Gastroesophageal sphincter (tissue), 3 donors: ENCODE measurements around the gene VSIG10L2.

Experiments
- EP300 ChIP-seq: sonication (generic); formaldehyde crosslinking; IDR thresholded peaks from one replicate; pipeline ENCODE4 v1.6.1; 2017; ENCODE audit warnings: antibody characterized with exemption, mild to moderate bottlenecking
- TF ChIP-seq, protein P1 (sequence below), 4 experiments: fragments of 200-600 bp in 2 of 4; fragments of 450-650 bp in 2 of 4; sonication (generic) in 1 of 4; IDR thresholded peaks; one replicate each; pipeline ENCODE4 v1.5.1; 2017 to 2019; ENCODE audit warnings: antibody characterized with exemption in 4 of 4, mild to moderate bottlenecking in 2 of 4, moderate library complexity in 2 of 4

DNA sequence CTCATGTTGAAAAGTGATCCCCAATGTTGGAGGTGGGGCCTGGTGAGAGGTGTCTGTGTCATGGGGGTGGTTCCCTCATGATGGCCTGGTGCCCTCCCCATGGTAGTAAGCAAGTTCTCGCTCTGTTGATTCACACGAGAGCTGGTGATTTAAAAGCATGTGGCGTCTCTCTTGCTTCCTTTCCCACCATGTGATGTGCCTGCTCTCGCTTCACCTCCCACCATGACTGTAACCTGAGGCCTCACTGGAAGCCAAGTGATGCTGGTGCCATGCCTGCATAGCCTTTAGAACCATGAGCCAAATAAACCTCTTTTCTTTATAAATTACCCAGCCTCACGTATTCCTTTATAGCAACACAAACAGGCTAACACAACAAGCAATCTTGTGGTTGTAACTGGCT is 52.4 kb downstream of the VSIG10L2 start:
- TF ChIP-seq EP300 = no peak
- TF ChIP-seq, protein P1, sequence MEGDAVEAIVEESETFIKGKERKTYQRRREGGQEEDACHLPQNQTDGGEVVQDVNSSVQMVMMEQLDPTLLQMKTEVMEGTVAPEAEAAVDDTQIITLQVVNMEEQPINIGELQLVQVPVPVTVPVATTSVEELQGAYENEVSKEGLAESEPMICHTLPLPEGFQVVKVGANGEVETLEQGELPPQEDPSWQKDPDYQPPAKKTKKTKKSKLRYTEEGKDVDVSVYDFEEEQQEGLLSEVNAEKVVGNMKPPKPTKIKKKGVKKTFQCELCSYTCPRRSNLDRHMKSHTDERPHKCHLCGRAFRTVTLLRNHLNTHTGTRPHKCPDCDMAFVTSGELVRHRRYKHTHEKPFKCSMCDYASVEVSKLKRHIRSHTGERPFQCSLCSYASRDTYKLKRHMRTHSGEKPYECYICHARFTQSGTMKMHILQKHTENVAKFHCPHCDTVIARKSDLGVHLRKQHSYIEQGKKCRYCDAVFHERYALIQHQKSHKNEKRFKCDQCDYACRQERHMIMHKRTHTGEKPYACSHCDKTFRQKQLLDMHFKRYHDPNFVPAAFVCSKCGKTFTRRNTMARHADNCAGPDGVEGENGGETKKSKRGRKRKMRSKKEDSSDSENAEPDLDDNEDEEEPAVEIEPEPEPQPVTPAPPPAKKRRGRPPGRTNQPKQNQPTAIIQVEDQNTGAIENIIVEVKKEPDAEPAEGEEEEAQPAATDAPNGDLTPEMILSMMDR (IDR thresholded peaks at IDR 0.05) = no peak
